GM18508 (cell line): ENCODE results near the gene TNFAIP3.

Experiments used
- ATAC-seq: cut with Tn5 transposase; IDR thresholded peaks from one replicate; pipeline ENCODE4 v1.9.1; 2021; ENCODE audit warnings: moderate number of reproducible peaks; ENCODE audit not compliant: insufficient read depth, unreplicated experiment

Gene TNFAIP3

GRCh38 chr6:137862419-137863090 lies 4.5 kb upstream of the TNFAIP3 start:
- ATAC-seq, result no peak

GRCh38 chr6:137863091-137863797 lies 3.8 kb upstream of the TNFAIP3 start:
- ATAC-seq, result no peak

GRCh38 chr6:137864812-137865508 lies 2.1 kb upstream of the TNFAIP3 start:
- no peak for ATAC-seq

GRCh38 chr6:137866200-137866913 lies 702 bp upstream of the TNFAIP3 start:
- peak; percentile 10 for ATAC-seq

GRCh38 chr6:137867685-137868509 lies 838 bp downstream of the TNFAIP3 start:
- ATAC-seq, result no peak

GRCh38 chr6:137868721-137869548 lies 1.9 kb downstream of the TNFAIP3 start:
- ATAC-seq, result no peak

GRCh38 chr6:137869549-137870307 lies 2.7 kb downstream of the TNFAIP3 start:
- no peak for ATAC-seq

- no peak for ATAC-seq
Observed at GRCh38 chr6:137870308-137870644, 3.2 kb downstream of the TNFAIP3 start.

GRCh38 chr6:137870744-137871247 lies 3.7 kb downstream of the TNFAIP3 start:
- no peak for ATAC-seq

GRCh38 chr6:137871291-137871690 lies 4.2 kb downstream of the TNFAIP3 start:
- ATAC-seq, result no peak

GRCh38 chr6:137871831-137872454 lies 4.9 kb downstream of the TNFAIP3 start:
- no peak for ATAC-seq

GRCh38 chr6:137872581-137873115 lies 5.6 kb downstream of the TNFAIP3 start:
- no peak for ATAC-seq

GRCh38 chr6:137873273-137873762 lies 6.3 kb downstream of the TNFAIP3 start:
- ATAC-seq, result peak; percentile 26

GRCh38 chr6:137874204-137875057 lies 7.4 kb downstream of the TNFAIP3 start:
- no peak for ATAC-seq

- no peak for ATAC-seq
Observed at GRCh38 chr6:137875058-137875520, 8.0 kb downstream of the TNFAIP3 start.

- no peak for ATAC-seq
Observed at GRCh38 chr6:137875606-137876005, 8.5 kb downstream of the TNFAIP3 start.
